ENCODE data around the gene POU2AF1. TPM values are rescaled to one million over a fixed set of nuclear protein-coding genes. Genes with fewer than 3 reads are reported as not detected.

The POU2AF1 gene
- total and polyA plus RNA-seq, 2 of the 13 experiments (the other 11 are each of a cell fraction or from before 2014, with no cell fraction given) = 1.9 to 3.6 TPM

DNA sequence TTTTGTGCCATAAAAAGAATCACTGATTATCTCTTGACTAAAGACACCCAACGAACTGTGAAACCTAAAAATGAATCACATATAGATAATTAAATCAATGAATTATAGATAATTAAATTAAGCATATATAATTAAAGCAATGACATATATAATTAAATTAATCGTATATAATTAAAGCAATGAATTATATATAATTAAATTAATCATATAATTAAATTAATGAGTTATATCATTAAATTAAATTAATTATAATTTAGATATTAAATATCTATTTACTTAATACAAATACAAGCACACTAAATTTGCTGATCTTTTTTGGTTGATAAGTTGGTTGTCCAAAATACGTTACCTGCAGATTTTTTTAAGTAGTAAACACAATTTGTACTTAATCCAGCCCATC is 30.9 kb downstream of the POU2AF1 start (continued):
- TF ChIP-seq, protein P1, sequence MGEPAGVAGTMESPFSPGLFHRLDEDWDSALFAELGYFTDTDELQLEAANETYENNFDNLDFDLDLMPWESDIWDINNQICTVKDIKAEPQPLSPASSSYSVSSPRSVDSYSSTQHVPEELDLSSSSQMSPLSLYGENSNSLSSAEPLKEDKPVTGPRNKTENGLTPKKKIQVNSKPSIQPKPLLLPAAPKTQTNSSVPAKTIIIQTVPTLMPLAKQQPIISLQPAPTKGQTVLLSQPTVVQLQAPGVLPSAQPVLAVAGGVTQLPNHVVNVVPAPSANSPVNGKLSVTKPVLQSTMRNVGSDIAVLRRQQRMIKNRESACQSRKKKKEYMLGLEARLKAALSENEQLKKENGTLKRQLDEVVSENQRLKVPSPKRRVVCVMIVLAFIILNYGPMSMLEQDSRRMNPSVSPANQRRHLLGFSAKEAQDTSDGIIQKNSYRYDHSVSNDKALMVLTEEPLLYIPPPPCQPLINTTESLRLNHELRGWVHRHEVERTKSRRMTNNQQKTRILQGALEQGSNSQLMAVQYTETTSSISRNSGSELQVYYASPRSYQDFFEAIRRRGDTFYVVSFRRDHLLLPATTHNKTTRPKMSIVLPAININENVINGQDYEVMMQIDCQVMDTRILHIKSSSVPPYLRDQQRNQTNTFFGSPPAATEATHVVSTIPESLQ (CRISPR knock-in tag; conservative IDR thresholded peaks at IDR 0.05) = no peak
- TF ChIP-seq SMC3 (IDR thresholded peaks at IDR 0.05; ENCODE audit: low read length) (no peak), SOX13 (IDR thresholded peaks at IDR 0.05) (no peak), SOX13 (CRISPR knock-in tag; conservative IDR thresholded peaks at IDR 0.05 in 1 of 2, IDR thresholded peaks at IDR 0.05 in 1 of 2) (no peak), ZNF558 (CRISPR knock-in tag; IDR thresholded peaks at IDR 0.05; ENCODE audit: borderline replicate concordance) (no peak), RNF2 (conservative IDR thresholded peaks at IDR 0.05; ENCODE audit: low read depth) (no peak), ZNF382 (CRISPR knock-in tag; IDR thresholded peaks at IDR 0.05; ENCODE audit: borderline replicate concordance) (no peak), HOXA5 (CRISPR knock-in tag; IDR thresholded peaks at IDR 0.05) (no peak), HES4 (CRISPR knock-in tag; IDR thresholded peaks at IDR 0.05; ENCODE audit: borderline replicate concordance) (no peak), HDAC6 (IDR thresholded peaks at IDR 0.05; ENCODE audit: low read depth, low read length) (no peak), SYNCRIP (IDR thresholded peaks at IDR 0.05; ENCODE audit: insufficient read depth, low read depth, low read length) (no peak)

DNA sequence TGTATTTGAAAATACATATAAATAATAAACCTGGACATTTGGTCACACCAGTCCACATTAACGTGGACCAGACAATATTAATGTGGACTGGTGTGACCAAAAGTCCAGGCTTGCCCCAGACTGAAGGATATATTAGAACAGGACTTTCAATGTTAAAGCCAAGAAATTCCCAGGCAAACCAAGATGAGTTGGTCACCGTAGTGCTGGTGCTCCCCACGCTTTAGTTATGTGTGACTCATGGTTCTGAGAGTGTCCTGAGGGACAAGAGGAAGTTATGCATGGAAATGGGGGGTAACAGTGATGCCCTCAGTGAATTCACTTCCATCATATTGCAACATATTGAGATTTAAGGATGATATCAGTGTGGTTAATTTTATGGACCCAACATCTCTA is 31.4 kb downstream of the POU2AF1 start:
- TF ChIP-seq ZNF703 (CRISPR knock-in tag; IDR thresholded peaks at IDR 0.05; ENCODE audit: borderline replicate concordance) (no peak), CEBPB (IDR thresholded peaks at IDR 0.05; ENCODE audit: borderline replicate concordance, low read depth, low read length) (0 out of 2 replicates have a peak, but pooled peaks have one; percentile 18)
- Histone ChIP-seq H3K4me3 (replicated peaks in 1 of 3; ENCODE audit: insufficient read depth in 1 of 3, low read depth in 2 of 3, low read length in 3 of 3) (no peak overlapping the region), H3K79me2 (ENCODE audit: insufficient read depth, low read length) (no peaks in the 10 kb centered on the region), H3K9me3 (ENCODE audit: low read length) (no peaks in the 10 kb centered on the region), H3K9ac (ENCODE audit: insufficient read depth, low read depth, low read length) (no peak overlapping the region), H2AFZ (ENCODE audit: low read length) (no peak overlapping the region), H3K27ac (ENCODE audit: extremely low read length, insufficient read depth, low read length) (no peak overlapping the region), H3K4me2 (ENCODE audit: low read depth, low read length) (no peak overlapping the region), H4K20me1 (ENCODE audit: insufficient read depth, low read length) (no peaks in the 10 kb centered on the region), H3K36me3 (replicated peaks in 1 of 2; ENCODE audit: control insufficient read depth in 1 of 2, insufficient read depth in 2 of 2, low read length in 2 of 2) (no peaks in the 10 kb centered on the region), H3K27me3 (ENCODE audit: control insufficient read depth in 1 of 2, insufficient read depth in 2 of 2, low read length in 2 of 2) (no peaks in the 10 kb centered on the region), H3K4me1 (ENCODE audit: insufficient read depth, low read length) (peaks cover 39% of the 10 kb centered on the region)
- intact Hi-C loops (cut with micrococcal nuclease; ENCODE audit: unreplicated experiment) (no loop called here), in situ Hi-C loops (cut with HindIII; ENCODE audit: extremely low pct_ligation_motif_present, low pct_unique_long_range_greater_than_20kb) (no loop called here)
- ATAC-seq (no peak), FAIRE-seq (no peak), DNase-seq (ENCODE audit: low spot score) (no peak)
- ChIA-PET CTCF (ENCODE audit: low intra/inter-chr PET ratio, low total read pairs) (no interaction called here), POLR2A (no interaction called here)
- WGBS (ENCODE audit: low lambda C conversion rate) = 98% methylated on average over 3 of the region's 3 CpGs
- BruUV-seq (replicated peaks) = no TSS peak
